Panc1 (cell line): ENCODE measurements around the gene QPCT.

Experiments
- CTCF ChIP-seq: fragments of 450-650 bp; IDR thresholded peaks from 2 replicates; pipeline ENCODE4 v1.5.1; 2017; ENCODE audit warnings: mild to moderate bottlenecking
- POLR2AphosphoS5 ChIP-seq: IDR thresholded peaks from 2 replicates; pipeline ENCODE4 v1.6.1; 2012; ENCODE audit warnings: mild to moderate bottlenecking, low read depth, low read length, moderate library complexity
- REST ChIP-seq, 2 experiments: IDR thresholded peaks; 2 replicates each; pipeline ENCODE4 v1.6.1; 2011 to 2012; ENCODE audit warnings: low read depth in 2 of 2, control low read depth in 1 of 2, low read length in 1 of 2, mild to moderate bottlenecking in 1 of 2, moderate library complexity in 1 of 2; ENCODE audit not compliant: insufficient read depth in 1 of 2

- no peak for TF ChIP-seq CTCF
- no peak for TF ChIP-seq POLR2AphosphoS5
- TF ChIP-seq REST (IDR thresholded peaks at IDR 0.05; ENCODE audit: insufficient read depth in 1 of 2, low read depth in 2 of 2, low read length in 1 of 2) = no peak
These were observed 43.6 kb downstream of the QPCT start for GRCh38 chr2:37388074-37388473.
